Muscle layer of colon (tissue), 2 donors: ENCODE data around the gene SPDYE6.
"Not testable (repeated sequence)": the region's sequence is repeated elsewhere in the genome, so short reads cannot be mapped to it uniquely, and the experiment has no call there.

Experiments
- H3K27ac ChIP-seq: one replicate; pipeline ENCODE4 v1.7.0; 2013; ENCODE audit warnings: low read depth, mild to moderate bottlenecking, low read length, moderate library complexity
- H3K27me3 ChIP-seq, 2 donors: one replicate each; pipeline ENCODE4 v1.7.0; 2013; ENCODE audit warnings: low read length in 2 of 2, mild to moderate bottlenecking in 2 of 2; ENCODE audit not compliant: insufficient read depth in 2 of 2, control insufficient read depth in 1 of 2
- H3K36me3 ChIP-seq: one replicate; pipeline ENCODE4 v1.7.0; 2013; ENCODE audit warnings: mild to moderate bottlenecking, low read length; ENCODE audit not compliant: insufficient read depth
- H3K4me1 ChIP-seq: one replicate; pipeline ENCODE4 v1.7.0; 2013; ENCODE audit warnings: mild to moderate bottlenecking, low read length; ENCODE audit not compliant: insufficient read depth
- H3K4me3 ChIP-seq, 2 donors: one replicate each; pipeline ENCODE4 v1.7.0; 2013; ENCODE audit warnings: low read length in 2 of 2, low read depth in 1 of 2, mild to moderate bottlenecking in 1 of 2, moderate library complexity in 1 of 2
- H3K9ac ChIP-seq: one replicate; pipeline ENCODE4 v1.7.0; 2013; ENCODE audit warnings: low read length
- H3K9me3 ChIP-seq: one replicate; pipeline ENCODE4 v1.7.0; 2013; ENCODE audit warnings: mild to moderate bottlenecking, low read length
- donor health status: abdominal sarcoma.
- donor health status: Adenocarcinoma of cecum.

SPDYE6 gene

DNA sequence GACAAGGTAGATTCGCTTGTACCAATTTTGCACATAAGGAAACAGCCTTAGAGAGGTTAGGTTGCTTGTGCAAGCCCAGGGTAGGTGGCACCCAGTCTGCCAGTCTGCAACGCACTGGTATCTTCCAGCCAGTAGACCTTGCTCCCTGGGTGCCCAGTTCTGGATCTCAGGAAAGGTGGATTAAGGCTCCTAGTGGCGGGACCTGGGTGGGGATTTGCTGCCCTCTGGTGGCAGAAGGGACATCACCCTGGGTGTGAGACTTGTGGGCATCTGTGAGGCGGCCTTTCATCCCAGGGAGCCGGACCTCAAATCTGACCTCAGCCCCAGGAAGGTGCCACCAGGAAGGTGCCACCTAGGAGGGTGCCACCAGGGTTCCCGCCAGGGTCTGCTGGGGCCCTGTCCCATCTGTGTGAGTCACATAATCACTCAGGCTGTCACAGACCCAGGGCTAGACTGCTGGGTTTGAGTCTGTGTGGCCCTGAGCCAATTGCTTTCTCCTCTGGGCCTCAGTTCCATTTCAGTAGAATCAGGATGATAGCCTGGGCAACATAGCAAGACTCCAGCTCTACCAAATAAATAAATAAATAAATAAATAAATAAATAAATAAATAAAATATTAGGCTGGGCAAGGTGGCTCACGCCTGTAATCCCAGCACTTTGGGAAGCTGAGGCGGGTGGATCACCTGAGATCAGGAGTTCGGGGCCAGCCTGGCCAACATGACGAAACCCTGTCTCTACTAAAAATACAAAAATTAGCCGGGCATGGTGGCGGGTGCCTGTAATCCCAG, 34.6 kb upstream of the SPDYE6 start:
- Histone ChIP-seq H3K27ac (no peak overlapping the region), H3K27me3 (no peaks in the 10 kb centered on the region), H3K4me3 (no peak overlapping the region), H3K36me3 (no peaks in the 10 kb centered on the region), H3K9me3 (no peaks in the 10 kb centered on the region), H3K4me1 (peaks cover 4% of the 10 kb centered on the region), H3K9ac (no peak overlapping the region)

DNA sequence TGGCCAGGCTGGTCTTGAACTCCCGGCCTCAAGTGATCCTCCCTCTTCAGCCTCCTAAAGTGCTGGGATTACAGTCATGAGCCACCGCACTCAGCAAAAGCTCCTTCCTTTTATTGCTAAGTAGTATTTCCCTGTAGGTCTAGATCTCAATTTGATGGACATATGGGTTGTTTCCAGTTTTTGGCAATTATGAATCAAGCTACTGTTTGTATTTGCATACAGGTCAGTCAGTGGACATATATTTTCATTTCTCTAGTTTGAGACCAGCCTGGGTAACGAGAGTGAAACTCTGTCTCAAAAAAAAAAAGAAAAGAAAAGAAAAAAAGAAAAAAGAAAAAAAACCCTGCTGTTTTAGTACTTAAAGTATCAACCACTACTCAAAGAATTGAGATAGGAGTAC, 33.6 kb upstream of the SPDYE6 start:
- Histone ChIP-seq H3K4me1 (no peaks in the 10 kb centered on the region), H3K27ac (no peak overlapping the region), H3K4me3 (no peak overlapping the region), H3K9ac (no peak overlapping the region), H3K27me3 (no peaks in the 10 kb centered on the region), H3K36me3 (no peaks in the 10 kb centered on the region), H3K9me3 (no peaks in the 10 kb centered on the region)

DNA sequence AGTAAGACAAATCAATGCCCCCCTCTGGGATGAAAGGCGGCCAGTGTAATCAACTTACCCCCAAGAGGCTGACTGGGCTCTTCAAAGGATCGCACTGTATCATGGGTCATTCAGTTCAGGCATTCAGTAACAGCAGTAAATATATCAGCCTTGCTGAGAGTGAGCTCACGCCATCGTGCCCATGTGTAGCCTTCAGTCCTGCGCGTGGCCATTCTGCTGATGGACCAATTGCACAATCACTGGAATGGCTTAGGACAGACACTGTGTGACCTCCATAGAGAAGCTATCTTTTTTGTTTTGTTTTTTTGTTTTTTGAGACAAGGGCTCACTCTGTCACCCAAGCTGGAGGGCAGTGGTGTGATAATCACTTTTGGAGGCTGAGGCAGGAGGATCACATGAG, 30.8 kb upstream of the SPDYE6 start:
- H3K4me3 ChIP-seq, result no peak overlapping the region
- H3K36me3 ChIP-seq, result no peaks in the 10 kb centered on the region
- H3K9ac ChIP-seq, result no peak overlapping the region
- no peaks in the 10 kb centered on the region for H3K27me3 ChIP-seq
- H3K27ac ChIP-seq, result no peak overlapping the region
- no peaks in the 10 kb centered on the region for H3K4me1 ChIP-seq
- no peaks in the 10 kb centered on the region for H3K9me3 ChIP-seq

DNA sequence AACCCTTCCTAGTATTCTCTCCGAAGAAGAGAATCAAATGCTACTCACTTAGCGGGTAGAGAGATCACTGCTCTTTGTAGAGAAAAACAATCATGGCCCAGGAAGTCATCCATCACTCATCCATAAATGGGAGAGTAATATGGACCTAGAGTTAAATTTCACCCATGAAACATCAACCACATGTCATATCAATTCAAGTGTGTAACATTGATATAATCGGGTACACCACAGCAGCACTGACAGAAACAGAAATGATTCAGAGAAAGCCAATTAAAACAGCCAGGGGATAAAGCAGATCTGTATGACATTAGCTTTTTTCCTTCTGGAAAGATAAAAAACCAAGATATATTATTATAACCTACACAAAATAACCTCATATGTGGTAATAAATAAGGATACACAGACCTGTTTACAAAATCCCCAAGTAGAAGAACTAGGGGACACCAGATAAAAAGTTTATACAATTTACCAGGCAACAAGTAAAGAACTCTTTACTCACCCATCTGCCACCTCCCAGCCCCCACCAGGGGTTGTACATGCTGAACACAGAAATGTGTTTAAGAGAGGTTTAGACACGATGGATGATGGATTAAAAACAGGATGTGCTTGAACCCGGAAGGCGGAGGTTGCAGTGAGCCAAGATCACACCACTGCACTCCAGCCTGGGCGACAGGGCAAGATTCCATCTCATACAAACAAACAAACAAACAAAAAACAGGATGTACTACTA, 25.6 kb upstream of the SPDYE6 start:
- H3K36me3 ChIP-seq, result peaks cover 33% of the 10 kb centered on the region
- not testable (repeated sequence) for H3K4me3 ChIP-seq, H3K9ac ChIP-seq, H3K27ac ChIP-seq, H3K9me3 ChIP-seq, H3K4me1 ChIP-seq, H3K27me3 ChIP-seq

DNA sequence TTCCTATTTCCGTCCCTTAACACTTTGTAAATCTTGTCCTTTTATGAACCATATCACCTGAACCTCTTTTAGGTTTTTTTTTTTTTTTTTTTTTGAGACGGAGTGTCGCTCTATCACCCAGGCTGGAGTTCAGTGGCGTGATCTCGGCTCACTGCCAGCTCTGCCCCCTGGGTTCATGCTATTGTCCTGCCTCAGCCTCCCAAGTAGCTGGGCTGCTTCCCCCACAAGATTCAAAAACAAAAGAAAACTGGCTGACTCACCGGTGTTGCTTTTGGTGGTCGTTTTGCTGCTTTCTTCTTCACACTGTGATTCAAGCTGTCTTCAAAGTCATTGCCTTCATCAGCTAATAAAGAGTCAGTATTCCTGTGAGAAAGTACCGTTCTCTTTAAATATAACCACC, 24.6 kb upstream of the SPDYE6 start:
- H3K4me3 ChIP-seq, H3K27me3 ChIP-seq, H3K9ac ChIP-seq, H3K9me3 ChIP-seq, H3K4me1 ChIP-seq, H3K27ac ChIP-seq: not testable (repeated sequence)
- H3K36me3 ChIP-seq, result peaks cover 35% of the 10 kb centered on the region

DNA sequence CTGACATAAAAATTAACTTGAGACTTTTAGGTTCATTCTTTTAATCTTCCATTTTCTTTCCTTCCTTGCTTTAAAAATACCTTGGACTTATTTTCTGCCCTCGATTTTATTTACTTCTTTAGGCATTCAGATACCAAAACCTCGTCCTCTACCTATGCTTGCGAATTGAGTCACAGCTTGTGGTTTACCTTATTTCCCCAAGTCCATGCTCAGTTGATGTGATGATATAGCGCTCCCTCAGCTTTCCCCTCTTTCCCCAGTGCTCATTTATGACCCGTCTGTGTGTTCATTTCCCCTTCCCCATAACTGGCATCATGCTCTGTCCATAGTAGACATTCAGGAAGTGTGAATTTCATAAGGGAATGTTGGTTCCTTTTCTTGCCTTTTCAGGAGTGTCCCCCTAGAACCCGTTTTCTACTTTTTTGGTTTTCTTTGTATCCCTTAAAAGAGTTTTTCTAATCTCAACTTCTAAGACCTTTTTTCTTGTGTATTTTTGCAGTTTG, 20.8 kb upstream of the SPDYE6 start:
- Histone ChIP-seq H3K4me3 (no peak overlapping the region), H3K27ac (no peak overlapping the region), H3K9me3 (no peaks in the 10 kb centered on the region), H3K36me3 (peaks cover 35% of the 10 kb centered on the region), H3K27me3 (no peaks in the 10 kb centered on the region), H3K4me1 (no peaks in the 10 kb centered on the region), H3K9ac (no peak overlapping the region)

DNA sequence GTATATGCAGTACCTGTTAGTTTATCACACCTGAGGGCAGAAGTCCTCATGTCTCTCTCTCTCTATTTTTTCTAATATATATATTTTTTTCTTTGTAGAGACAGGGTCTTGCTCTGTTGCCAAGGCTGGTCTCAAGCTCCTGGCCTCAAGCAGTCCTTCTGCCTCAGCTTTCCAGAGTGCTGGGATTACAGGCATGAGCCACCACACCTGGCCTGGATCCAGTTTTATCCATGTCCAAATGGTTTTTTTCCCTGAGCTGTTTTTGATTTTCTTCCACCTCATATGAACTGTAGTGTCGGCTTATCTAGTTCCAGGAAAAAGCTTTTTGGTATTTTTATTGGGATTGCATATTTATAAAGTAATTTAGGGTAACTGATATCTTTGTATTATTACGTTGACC, 16.6 kb upstream of the SPDYE6 start:
- not testable (repeated sequence) for H3K27me3 ChIP-seq, H3K9ac ChIP-seq, H3K27ac ChIP-seq, H3K4me3 ChIP-seq, H3K4me1 ChIP-seq, H3K9me3 ChIP-seq
- H3K36me3 ChIP-seq, result peaks cover 11% of the 10 kb centered on the region

DNA sequence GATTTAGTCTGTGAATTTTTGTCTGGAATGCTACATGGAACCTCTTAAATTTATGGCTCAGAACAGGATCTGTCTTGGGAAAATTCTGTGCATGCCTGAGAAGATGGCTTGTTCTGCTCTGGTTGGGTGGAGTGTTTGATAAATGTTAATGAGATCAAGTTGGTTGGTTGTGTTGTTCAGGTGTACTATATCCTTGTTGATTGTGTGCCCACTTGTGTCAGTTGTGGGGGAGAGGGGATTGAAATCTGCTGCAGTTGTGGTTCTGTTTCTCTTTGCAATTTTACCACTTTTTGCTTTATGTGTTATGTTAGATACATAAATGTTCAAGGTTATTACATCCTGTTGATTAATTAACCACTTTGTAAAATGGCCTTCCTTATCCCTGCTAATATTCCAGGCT, 13.8 kb upstream of the SPDYE6 start:
- H3K27me3 ChIP-seq, H3K4me3 ChIP-seq, H3K4me1 ChIP-seq, H3K9ac ChIP-seq, H3K36me3 ChIP-seq, H3K27ac ChIP-seq, H3K9me3 ChIP-seq: not testable (repeated sequence)

DNA sequence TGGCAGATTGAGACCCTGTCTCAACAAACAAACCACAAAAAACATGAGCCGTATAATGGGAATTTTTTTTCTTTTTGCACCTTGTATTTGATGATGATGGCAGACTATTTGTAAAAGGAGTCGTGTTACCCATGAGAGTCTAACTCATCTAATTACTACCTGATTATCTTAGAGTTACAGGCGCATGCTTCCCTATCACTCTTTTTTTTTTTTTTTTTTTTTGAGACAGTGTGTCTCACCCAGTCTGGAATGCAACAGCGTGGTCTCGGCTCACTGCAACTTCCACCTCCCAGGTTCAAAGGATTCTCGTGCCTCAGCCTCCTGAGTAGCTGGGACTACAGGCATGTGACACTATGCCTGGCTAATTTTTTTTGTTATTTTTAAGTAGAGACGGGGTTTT, 9.1 kb upstream of the SPDYE6 start:
- H3K9ac ChIP-seq, H3K27ac ChIP-seq, H3K9me3 ChIP-seq, H3K4me1 ChIP-seq, H3K4me3 ChIP-seq, H3K36me3 ChIP-seq, H3K27me3 ChIP-seq: not testable (repeated sequence)

DNA sequence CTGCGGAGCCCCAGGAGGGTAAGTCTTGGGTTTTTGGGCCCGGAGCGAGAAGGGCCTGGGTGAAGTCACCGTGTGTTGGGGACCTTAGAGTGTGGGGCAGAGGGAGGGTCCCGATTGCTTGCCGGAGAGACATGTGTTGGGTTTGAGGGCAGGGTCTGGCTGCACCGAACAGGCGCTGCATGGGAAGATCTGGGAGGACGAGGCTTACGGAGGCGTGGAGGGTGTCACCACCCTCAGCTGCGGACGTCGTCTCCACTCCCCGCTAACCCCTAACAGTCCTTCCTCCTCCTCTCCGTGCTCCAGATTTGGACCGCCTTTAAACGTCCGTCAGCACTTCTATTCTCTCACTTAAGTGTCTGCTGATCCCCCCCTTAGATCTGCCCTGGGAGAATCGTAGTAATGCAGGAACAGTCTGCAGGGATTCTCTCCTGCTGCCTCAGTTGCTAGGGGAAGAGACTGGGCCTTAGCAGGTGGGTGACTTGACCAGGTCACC, 8.2 kb upstream of the SPDYE6 start:
- not testable (repeated sequence) for H3K36me3 ChIP-seq, H3K4me1 ChIP-seq, H3K9ac ChIP-seq, H3K9me3 ChIP-seq, H3K27me3 ChIP-seq
- Histone ChIP-seq H3K27ac (peak overlapping the region; percentile 44), H3K4me3 (peak overlapping the region; percentile 49 to 54)

DNA sequence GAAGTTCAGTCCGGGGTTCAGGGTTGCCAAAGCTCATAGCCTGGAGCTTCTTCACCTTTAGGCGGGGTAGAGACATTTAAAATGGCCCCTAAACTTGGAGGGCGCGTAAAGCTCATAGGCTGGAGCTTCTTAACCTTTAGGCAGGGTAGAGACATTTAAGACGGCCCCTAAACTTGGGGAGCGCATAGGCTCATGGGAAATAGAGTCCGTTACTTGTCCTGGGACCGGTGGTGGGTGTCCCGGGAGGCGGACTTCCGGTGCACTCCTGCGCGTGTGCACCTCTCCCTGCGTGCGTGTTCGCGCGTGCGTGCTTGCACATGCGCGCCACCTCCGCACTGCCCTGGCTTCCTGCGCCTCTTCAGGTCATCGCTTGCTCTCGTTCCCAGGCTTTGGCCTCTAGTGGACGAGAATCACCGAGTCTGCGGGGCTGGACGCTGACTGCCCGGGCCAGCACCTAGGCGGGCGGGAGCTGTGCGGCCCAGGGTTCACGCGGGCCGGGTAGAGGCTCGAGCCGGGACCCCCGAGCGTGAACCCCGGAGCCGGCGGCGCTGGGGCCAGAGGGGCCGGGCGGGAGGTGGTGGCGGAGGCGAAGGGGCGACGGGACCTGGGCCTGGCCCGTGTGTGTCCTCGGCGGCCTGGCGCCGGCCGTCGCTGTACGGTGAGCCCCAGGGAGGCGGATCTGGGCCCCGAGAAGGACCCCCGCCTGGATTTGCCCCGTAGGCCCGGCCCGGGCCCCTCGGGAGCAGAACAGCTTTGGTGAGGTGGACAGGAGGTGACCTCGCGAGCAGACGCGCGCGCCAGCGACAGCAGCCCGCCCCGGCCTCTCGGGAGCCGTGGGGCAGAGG, 7.5 kb upstream of the SPDYE6 start:
- not testable (repeated sequence) for H3K27me3 ChIP-seq, H3K9me3 ChIP-seq, H3K36me3 ChIP-seq, H3K4me1 ChIP-seq
- H3K9ac ChIP-seq, result peak overlapping the region; percentile 27
- peak overlapping the region; percentile 49 to 54 for H3K4me3 ChIP-seq
- H3K27ac ChIP-seq, result peak overlapping the region; percentile 44
